Activated B cell treated with CpG ODN at 0.5 μM for 24 hours (primary cell): ENCODE measurements around the gene MMP27. TPM values are rescaled to one million over a fixed set of nuclear protein-coding genes. Genes with fewer than 3 reads are reported as not detected.

Source experiments
- ATAC-seq: fragments of 200-7000 bp; cut with Tn5 transposase; one replicate; pipeline ENCODE4 v1.10.0; 2021; ENCODE audit warnings: low read depth, mild to moderate bottlenecking, moderate library complexity
- CTCF ChIA-PET: fragments of 350-600 bp; sonication (Branson Sonifier 250); formaldehyde crosslinking; loops from one replicate; lab custom pipeline; 2021; ENCODE audit warnings: antibody characterized with exemption; lab: Charles Lee
- POLR2A ChIA-PET: fragments of 350-600 bp; sonication (Branson Sonifier 250); formaldehyde crosslinking; loops from one replicate; lab custom pipeline; 2021; ENCODE audit warnings: antibody characterized with exemption; lab: Charles Lee
- DNase-seq: peaks from one replicate; pipeline ENCODE4 v3.0.0; 2022
- H3K27ac Mint-ChIP-seq: one replicate; pipeline ENCODE4 v1.8.0; 2020; ENCODE audit warnings: mixed read lengths
- H3K27me3 Mint-ChIP-seq: one replicate; pipeline ENCODE4 v1.8.0; 2021; ENCODE audit warnings: mixed read lengths
- H3K36me3 Mint-ChIP-seq: one replicate; pipeline ENCODE4 v1.8.0; 2021; ENCODE audit warnings: low read depth, mixed read lengths
- H3K4me1 Mint-ChIP-seq: one replicate; pipeline ENCODE4 v1.8.0; 2021; ENCODE audit warnings: mixed read lengths
- H3K4me3 Mint-ChIP-seq: one replicate; pipeline ENCODE4 v1.8.0; 2020; ENCODE audit warnings: mild to moderate bottlenecking, mixed read lengths
- H3K9me3 Mint-ChIP-seq: one replicate; pipeline ENCODE4 v1.8.0; 2020; ENCODE audit warnings: mixed read lengths
- CTCF ChIP-seq: fragments of 200-600 bp; IDR thresholded peaks from one replicate; pipeline ENCODE4 v1.8.0; 2022; ENCODE audit warnings: antibody characterized with exemption, mild to moderate bottlenecking
- intact Hi-C: fragments of 100-400 bp; cut with micrococcal nuclease; formaldehyde crosslinking; loops from one replicate; pipeline ENCODE4 v1.15.1; 2024
- total RNA-seq: library from RNA; stranded (reverse); gene quantifications from 2 replicates; pipeline ENCODE4 v1.2.3, GENCODE V29; 2022

MMP27 gene
- total RNA-seq, 1 donor from 2014 or later = not detected

DNA sequence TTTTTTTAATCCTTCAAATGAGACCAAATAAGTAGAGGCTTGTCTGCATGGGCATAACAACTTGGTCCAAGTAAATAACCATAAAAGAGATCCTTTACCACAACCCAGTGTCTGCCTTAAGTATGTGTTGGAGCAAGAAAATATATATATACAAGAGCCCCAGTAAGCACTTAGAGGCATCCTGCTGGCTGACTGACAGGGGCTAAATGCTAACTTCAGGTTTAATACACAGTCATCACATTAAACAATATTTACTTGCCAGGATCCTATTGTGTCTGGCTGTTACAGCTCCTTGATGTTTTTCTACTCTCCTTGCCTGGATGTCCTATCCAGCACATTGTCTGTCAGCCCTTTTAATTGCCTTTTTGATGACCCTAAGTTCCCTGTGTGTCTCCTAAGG lies 43.0 kb downstream of the MMP27 start:
- no peak for TF ChIP-seq CTCF
- intact Hi-C loops = no loop called here
- Mint-ChIP-seq H3K27me3 (no peaks in the 10 kb centered on the region), H3K4me3 (no peak overlapping the region), H3K4me1 (peaks cover 3% of the 10 kb centered on the region), H3K27ac (no peak overlapping the region), H3K9me3 (no peaks in the 10 kb centered on the region), H3K36me3 (no peaks in the 10 kb centered on the region)
- DNase-seq (no peak), ATAC-seq (no peak)
- CTCF ChIA-PET = no interaction called here
- POLR2A ChIA-PET = no interaction called here

- Mint-ChIP-seq H3K27me3 (peaks cover 5% of the 10 kb centered on the region), H3K27ac (no peak overlapping the region), H3K9me3 (no peaks in the 10 kb centered on the region), H3K36me3 (no peaks in the 10 kb centered on the region), H3K4me3 (no peak overlapping the region), H3K4me1 (no peaks in the 10 kb centered on the region)
- POLR2A ChIA-PET = no interaction called here
- DNase-seq = no peak
- intact Hi-C loops = no loop called here
- CTCF ChIA-PET = no interaction called here
- no peak for TF ChIP-seq CTCF
- no peak for ATAC-seq
These were observed 44.5 kb downstream of the MMP27 start for GRCh38 chr11:102661040-102661439.

DNA sequence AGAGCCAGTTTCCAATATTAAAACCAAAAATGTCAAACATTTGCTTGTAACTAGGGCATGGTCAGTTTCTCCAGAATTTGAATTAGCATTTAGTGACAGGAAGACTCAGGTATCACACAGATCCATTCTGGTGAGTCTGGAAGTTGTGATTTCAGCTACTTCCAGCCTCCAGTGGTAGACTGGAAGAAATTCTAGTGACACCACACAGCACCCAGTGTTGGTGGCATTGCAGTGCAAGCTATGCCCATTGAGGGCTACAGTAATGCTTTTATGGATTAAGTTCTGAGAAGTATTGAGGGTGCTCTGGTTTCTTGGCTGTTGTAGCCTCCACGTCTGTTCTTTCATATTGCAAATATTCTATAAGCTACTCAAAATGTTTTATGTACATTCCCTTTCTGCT lies 49.0 kb downstream of the MMP27 start:
- Mint-ChIP-seq H3K4me3 (no peak overlapping the region), H3K27ac (no peak overlapping the region), H3K4me1 (no peaks in the 10 kb centered on the region), H3K27me3 (peaks cover 8% of the 10 kb centered on the region), H3K9me3 (no peaks in the 10 kb centered on the region), H3K36me3 (no peaks in the 10 kb centered on the region)
- intact Hi-C loops = no loop called here
- CTCF ChIA-PET = interaction anchor here (2.9 kb wide), 1 partner anchor 10 kb away, joined by 13 read pairs; no protein-coding TSS in a partner anchor
- POLR2A ChIA-PET = no interaction called here
- TF ChIP-seq CTCF = no peak
- DNase-seq = no peak
- ATAC-seq = no peak

- H3K36me3 Mint-ChIP-seq = no peaks in the 10 kb centered on the region
- peaks cover 17% of the 10 kb centered on the region for H3K27me3 Mint-ChIP-seq
- no peak overlapping the region for H3K4me3 Mint-ChIP-seq
- ATAC-seq (no peak), DNase-seq (no peak)
- H3K27ac Mint-ChIP-seq = no peak overlapping the region
- no peak for TF ChIP-seq CTCF
- POLR2A ChIA-PET = no interaction called here
- H3K9me3 Mint-ChIP-seq = no peaks in the 10 kb centered on the region
- H3K4me1 Mint-ChIP-seq = no peaks in the 10 kb centered on the region
- CTCF ChIA-PET = no interaction called here
- intact Hi-C loops = no loop called here
These were observed 50.0 kb downstream of the MMP27 start for GRCh38 chr11:102655547-102655946.

DNA sequence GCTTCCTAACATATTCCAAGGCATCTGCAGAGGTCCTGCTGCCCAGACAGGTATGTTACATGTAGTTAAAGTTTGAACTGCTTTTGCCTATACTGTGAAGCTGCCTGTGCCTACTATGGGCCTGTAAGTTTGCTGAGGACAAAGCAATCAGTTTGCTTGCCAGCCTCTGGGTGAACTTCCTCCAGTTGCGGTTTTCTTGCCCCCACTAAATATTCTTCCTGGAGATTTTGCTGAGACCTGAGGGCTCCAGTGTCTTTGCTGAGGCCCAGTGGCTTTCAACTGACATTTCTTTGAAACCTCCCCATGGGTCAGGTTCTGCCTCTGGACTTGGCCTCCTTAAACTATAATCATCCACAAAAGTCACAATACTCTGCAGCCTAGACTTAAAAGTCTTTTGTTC lies 50.8 kb downstream of the MMP27 start:
- H3K9me3 Mint-ChIP-seq = no peaks in the 10 kb centered on the region
- CTCF ChIA-PET = interaction anchor here (0.9 to 2.0 kb wide), 2 partner anchors 12 to 312 kb away, joined by 4 to 7 read pairs; no protein-coding TSS in a partner anchor
- no peak for TF ChIP-seq CTCF
- H3K4me3 Mint-ChIP-seq = no peak overlapping the region
- no peak for ATAC-seq
- no peak overlapping the region for H3K27ac Mint-ChIP-seq
- intact Hi-C loops = no loop called here
- no peak for DNase-seq
- H3K4me1 Mint-ChIP-seq = no peaks in the 10 kb centered on the region
- no peaks in the 10 kb centered on the region for H3K36me3 Mint-ChIP-seq
- POLR2A ChIA-PET = no interaction called here
- H3K27me3 Mint-ChIP-seq = peaks cover 21% of the 10 kb centered on the region
